ENCODE results near the gene GPSM3. TPM values are rescaled to one million over a fixed set of nuclear protein-coding genes. Genes with fewer than 3 reads are reported as not detected.

GPSM3 gene
- total RNA-seq, 1 donor from 2014 or later, result 49.0 TPM

DNA sequence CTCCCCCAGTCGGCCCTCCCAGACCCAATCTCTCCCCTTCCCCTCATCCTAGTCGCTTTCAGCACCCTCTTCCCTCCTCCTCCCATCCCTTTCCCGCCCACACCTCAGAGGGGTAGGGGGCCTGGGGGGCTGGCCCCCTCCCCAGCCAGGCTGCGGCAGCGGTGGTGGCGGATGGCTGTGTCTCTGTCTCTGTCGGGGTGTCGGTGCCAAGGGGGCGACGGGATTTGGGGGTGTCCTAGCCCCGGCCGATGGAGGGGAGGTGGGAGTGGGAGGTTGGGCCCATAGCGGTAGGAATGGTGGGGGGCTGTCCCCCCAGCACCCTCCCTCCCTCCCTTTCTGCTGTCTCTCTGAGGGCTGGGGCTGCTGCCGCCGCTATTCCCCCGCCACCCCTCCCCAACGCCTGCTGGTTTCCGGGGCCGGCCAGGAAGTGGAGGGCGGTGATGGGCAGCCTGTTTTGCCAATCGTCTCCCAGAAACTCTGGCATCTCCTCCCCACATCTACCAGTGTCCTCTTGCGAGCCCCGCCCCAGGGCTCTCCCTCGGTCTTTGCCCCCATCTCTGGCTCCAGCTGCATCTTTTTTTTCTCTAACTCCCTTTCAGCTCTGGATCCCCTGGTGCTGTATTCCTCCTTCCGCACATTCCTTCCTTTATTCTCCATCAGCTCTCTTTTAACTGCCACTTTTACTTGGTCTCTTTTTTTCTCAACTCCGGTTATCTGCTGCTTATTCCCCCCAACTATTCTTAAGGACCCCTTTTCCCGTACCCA is 16.6 kb downstream of the GPSM3 start, which contains the start of gene AGPAT1:
Gene AGPAT1 (minus strand): TSS at position 374 of the 765 bp plus-strand sequence. CDS start 4,588 bp downstream, outside the sequence.
- peaks cover 9% of the 10 kb centered on the region for H3K27me3 Mint-ChIP-seq (ENCODE audit: unreplicated experiment)
- peak within 1 kb of the TSS; percentile 95 for H3K27ac Mint-ChIP-seq (ENCODE audit: unreplicated experiment)
- H3K4me1 Mint-ChIP-seq (ENCODE audit: unreplicated experiment), result peaks cover 71% of the 10 kb centered on the region
- peak within 1 kb of the TSS; percentile 98 for H3K4me3 Mint-ChIP-seq (ENCODE audit: unreplicated experiment)
- DNase-seq (ENCODE audit: low spot score), result peak; percentile 88
- peaks cover 10% of the 10 kb centered on the region for H3K36me3 Mint-ChIP-seq (ENCODE audit: low read depth, unreplicated experiment)
- H3K9me3 Mint-ChIP-seq (ENCODE audit: unreplicated experiment), result no peaks in the 10 kb centered on the region
- TF ChIP-seq, protein P1, sequence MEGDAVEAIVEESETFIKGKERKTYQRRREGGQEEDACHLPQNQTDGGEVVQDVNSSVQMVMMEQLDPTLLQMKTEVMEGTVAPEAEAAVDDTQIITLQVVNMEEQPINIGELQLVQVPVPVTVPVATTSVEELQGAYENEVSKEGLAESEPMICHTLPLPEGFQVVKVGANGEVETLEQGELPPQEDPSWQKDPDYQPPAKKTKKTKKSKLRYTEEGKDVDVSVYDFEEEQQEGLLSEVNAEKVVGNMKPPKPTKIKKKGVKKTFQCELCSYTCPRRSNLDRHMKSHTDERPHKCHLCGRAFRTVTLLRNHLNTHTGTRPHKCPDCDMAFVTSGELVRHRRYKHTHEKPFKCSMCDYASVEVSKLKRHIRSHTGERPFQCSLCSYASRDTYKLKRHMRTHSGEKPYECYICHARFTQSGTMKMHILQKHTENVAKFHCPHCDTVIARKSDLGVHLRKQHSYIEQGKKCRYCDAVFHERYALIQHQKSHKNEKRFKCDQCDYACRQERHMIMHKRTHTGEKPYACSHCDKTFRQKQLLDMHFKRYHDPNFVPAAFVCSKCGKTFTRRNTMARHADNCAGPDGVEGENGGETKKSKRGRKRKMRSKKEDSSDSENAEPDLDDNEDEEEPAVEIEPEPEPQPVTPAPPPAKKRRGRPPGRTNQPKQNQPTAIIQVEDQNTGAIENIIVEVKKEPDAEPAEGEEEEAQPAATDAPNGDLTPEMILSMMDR (IDR thresholded peaks at IDR 0.05; ENCODE audit: unreplicated experiment), result no peak

DNA sequence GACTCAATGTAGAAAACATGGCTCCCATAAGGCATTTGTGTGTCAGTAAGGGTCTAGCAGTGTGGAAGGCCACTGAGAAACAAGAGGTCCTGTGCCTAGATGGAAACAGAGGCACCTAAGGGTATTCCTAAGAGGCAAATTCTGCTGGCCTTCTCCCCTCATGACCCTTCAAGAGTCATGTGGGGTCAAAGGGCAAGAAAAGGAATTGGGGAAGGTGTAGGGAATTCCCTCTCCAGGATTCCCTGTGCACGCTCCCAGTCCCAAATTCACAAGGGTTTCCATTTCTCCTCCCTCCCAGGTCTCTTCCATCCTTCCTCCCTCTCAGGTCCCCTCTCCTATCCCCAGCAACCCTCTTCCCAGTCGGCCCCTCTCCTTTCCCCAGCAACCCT is 17.1 kb downstream of the GPSM3 start:
- no peaks in the 10 kb centered on the region for H3K9me3 Mint-ChIP-seq (ENCODE audit: unreplicated experiment)

DNA sequence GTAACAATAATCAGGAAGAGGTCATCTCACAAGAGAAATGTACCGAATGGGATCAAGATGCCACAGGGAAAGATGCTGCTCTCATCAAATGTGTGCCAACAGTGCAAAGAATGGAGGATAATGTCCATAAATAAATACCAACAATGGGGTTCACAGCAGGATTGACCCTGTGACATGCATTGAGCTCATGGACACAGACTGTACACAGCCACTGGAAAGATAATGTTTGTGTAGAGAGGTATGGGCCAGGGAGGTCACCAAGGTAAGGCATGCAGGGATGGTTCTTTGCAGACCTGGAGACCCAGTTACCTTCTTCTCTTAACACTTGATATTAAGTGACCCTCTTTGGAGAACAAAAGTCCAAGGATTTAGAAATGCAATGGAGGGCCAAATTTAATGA is 18.0 kb downstream of the GPSM3 start:
- TF ChIP-seq, protein P1 (IDR thresholded peaks at IDR 0.05; ENCODE audit: unreplicated experiment), result no peak
- H3K27me3 Mint-ChIP-seq (ENCODE audit: unreplicated experiment), result peaks cover 8% of the 10 kb centered on the region
- peak overlapping the region; percentile 73 for H3K4me3 Mint-ChIP-seq (ENCODE audit: unreplicated experiment)
- H3K27ac Mint-ChIP-seq (ENCODE audit: unreplicated experiment), result no peak overlapping the region
- no peak for DNase-seq (ENCODE audit: low spot score)
- H3K36me3 Mint-ChIP-seq (ENCODE audit: low read depth, unreplicated experiment), result peaks cover 16% of the 10 kb centered on the region
- peaks cover 59% of the 10 kb centered on the region for H3K4me1 Mint-ChIP-seq (ENCODE audit: unreplicated experiment)
- H3K9me3 Mint-ChIP-seq (ENCODE audit: unreplicated experiment), result no peaks in the 10 kb centered on the region

More for the DNA sequence above, 17.1 kb downstream of the GPSM3 start:
- Mint-ChIP-seq H3K4me1 (ENCODE audit: unreplicated experiment) (peaks cover 65% of the 10 kb centered on the region), H3K36me3 (ENCODE audit: low read depth, unreplicated experiment) (peaks cover 10% of the 10 kb centered on the region), H3K27ac (ENCODE audit: unreplicated experiment) (peak overlapping the region; percentile 94), H3K4me3 (ENCODE audit: unreplicated experiment) (peak overlapping the region; percentile 96), H3K27me3 (ENCODE audit: unreplicated experiment) (peaks cover 8% of the 10 kb centered on the region)
- DNase-seq (ENCODE audit: low spot score), result no peak
- TF ChIP-seq, protein P1 (IDR thresholded peaks at IDR 0.05; ENCODE audit: unreplicated experiment), result no peak

DNA sequence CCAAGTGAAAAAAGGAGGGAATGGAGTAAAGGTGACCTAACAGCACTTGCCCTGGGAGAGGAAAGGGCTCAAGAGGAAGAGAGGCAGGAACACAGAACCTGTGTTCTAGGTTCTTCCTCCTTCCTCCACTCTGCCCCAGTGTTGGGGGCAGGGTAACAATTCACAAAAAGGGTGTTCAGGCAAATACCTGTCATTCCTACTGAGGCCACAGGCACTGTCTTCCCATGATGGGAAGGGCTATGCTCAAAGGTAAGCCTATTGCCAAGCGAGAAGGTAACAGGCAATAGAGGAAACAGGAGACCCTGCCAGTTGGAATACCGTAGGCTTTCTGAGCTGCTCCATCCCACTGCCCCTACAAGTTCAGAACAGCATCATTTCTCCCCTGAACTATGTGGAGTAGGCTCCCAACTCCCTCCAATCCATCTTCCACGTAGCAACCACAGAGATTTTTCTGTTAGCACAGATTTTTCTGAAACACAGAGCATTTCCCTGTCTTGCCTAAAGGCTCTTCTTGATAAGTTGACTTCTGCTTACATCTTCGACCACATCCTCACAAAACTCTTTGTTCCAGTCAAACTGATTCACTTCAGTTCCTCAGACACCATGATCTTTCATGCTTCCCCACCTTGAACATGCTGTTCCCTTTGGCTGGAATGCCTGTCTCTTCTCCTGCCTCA is 19.3 kb downstream of the GPSM3 start:
- TF ChIP-seq, protein P1 (IDR thresholded peaks at IDR 0.05; ENCODE audit: unreplicated experiment), result no peak
- Mint-ChIP-seq H3K9me3 (ENCODE audit: unreplicated experiment) (no peaks in the 10 kb centered on the region), H3K27ac (ENCODE audit: unreplicated experiment) (peak overlapping the region; percentile 76), H3K27me3 (ENCODE audit: unreplicated experiment) (peaks cover 5% of the 10 kb centered on the region), H3K4me1 (ENCODE audit: unreplicated experiment) (peaks cover 50% of the 10 kb centered on the region), H3K36me3 (ENCODE audit: low read depth, unreplicated experiment) (peaks cover 18% of the 10 kb centered on the region), H3K4me3 (ENCODE audit: unreplicated experiment) (peak overlapping the region; percentile 57)
- DNase-seq (ENCODE audit: low spot score), result no peak

DNA sequence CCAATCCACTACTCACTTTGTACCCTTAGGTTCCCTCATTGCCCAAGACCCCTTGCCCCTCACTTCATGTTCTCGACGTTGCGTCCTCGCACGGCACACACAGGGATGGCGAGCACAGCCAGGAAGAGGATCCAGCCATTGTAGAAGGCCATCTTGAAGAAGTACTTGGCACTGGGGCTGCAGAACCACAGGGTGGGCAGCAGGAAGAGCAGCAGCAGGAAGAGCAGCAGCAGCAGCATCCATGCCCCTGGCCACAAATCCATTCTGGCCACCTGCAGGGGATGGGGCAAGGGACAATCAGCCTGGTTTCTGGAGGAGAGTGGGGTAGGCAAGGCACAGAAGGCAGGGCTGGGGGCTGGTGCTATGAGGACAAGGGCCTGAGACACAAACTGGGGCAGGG is 21.2 kb downstream of the GPSM3 start:
- TF ChIP-seq, protein P1 (IDR thresholded peaks at IDR 0.05; ENCODE audit: unreplicated experiment), result no peak
- peaks cover 41% of the 10 kb centered on the region for H3K4me1 Mint-ChIP-seq (ENCODE audit: unreplicated experiment)
- peak overlapping the region; percentile 73 for H3K4me3 Mint-ChIP-seq (ENCODE audit: unreplicated experiment)
- DNase-seq (ENCODE audit: low spot score), result no peak
- H3K27me3 Mint-ChIP-seq (ENCODE audit: unreplicated experiment), result peaks cover 11% of the 10 kb centered on the region
- H3K36me3 Mint-ChIP-seq (ENCODE audit: low read depth, unreplicated experiment), result peaks cover 26% of the 10 kb centered on the region
- peak overlapping the region; percentile 72 for H3K27ac Mint-ChIP-seq (ENCODE audit: unreplicated experiment)
- H3K9me3 Mint-ChIP-seq (ENCODE audit: unreplicated experiment), result no peaks in the 10 kb centered on the region

All from endothelial cell (in vitro differentiated cells).